ENCODE data around the gene AGAP6.
"Not testable (repeated sequence)": the region's sequence is repeated elsewhere in the genome, so short reads cannot be mapped to it uniquely, and the experiment has no call there.

GRCh38 chr10:49948142-49948541 is 40.1 kb upstream of the AGAP6 start:
- TF ChIP-seq, protein P1, sequence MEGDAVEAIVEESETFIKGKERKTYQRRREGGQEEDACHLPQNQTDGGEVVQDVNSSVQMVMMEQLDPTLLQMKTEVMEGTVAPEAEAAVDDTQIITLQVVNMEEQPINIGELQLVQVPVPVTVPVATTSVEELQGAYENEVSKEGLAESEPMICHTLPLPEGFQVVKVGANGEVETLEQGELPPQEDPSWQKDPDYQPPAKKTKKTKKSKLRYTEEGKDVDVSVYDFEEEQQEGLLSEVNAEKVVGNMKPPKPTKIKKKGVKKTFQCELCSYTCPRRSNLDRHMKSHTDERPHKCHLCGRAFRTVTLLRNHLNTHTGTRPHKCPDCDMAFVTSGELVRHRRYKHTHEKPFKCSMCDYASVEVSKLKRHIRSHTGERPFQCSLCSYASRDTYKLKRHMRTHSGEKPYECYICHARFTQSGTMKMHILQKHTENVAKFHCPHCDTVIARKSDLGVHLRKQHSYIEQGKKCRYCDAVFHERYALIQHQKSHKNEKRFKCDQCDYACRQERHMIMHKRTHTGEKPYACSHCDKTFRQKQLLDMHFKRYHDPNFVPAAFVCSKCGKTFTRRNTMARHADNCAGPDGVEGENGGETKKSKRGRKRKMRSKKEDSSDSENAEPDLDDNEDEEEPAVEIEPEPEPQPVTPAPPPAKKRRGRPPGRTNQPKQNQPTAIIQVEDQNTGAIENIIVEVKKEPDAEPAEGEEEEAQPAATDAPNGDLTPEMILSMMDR (IDR thresholded peaks at IDR 0.05), result not testable (repeated sequence)
- not testable (repeated sequence) for TF ChIP-seq POLR2A (IDR thresholded peaks at IDR 0.05)
